ENCODE data around the gene VEGFD.
A peak's percentile ranks its signal among the peaks of the same experiment; 100 is the strongest.
"Not testable (repeated sequence)": the region's sequence is repeated elsewhere in the genome, so short reads cannot be mapped to it uniquely, and the experiment has no call there.

VEGFD gene

DNA sequence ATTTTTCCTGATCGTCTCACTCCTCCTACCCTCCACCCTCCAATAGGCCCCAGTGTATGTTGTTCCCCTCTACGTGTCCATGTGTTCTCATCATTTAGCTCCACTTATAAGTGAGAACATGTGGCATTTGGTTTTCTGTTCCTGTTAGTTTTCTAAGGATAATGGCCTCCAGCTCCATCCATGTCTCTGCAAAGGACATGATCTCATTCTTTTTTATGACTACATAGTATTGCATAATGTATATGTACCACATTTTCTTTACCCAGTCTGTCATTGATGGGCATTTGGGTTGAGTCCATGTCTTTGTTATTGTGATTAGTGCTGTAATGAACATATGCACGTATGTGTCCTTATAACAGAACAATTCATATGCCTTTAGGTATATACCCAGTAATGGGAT, 78.3 kb downstream of the VEGFD start:
- not testable (repeated sequence) for DNase-seq (ENCODE audit: low spot score)

- peak; percentile 42 for DNase-seq (ENCODE audit: low spot score)
These were observed 82.3 kb downstream of the VEGFD start for GRCh38 chrX:15301924-15302323.

- DNase-seq (ENCODE audit: low spot score): peak; percentile 61
These were observed 84.0 kb downstream of the VEGFD start for GRCh38 chrX:15299941-15300851.

- DNase-seq (ENCODE audit: low spot score): no peak
These were observed 85.4 kb downstream of the VEGFD start for GRCh38 chrX:15298780-15299179.

GRCh38 chrX:15298201-15298600, 86.0 kb downstream of the VEGFD start:
- no peak for DNase-seq (ENCODE audit: low spot score)
